HEK293 (cell line): Measurements from ENCODE around the gene PDK4.

Experiments
- CTCF ChIA-PET: fragments of 350-600 bp; formaldehyde crosslinking; extraction: SDS; loops from one replicate; lab custom pipeline; 2021; ENCODE audit warnings: antibody characterized with exemption; lab: Yijun Ruan, JAX
- POLR2A ChIA-PET: fragments of 300-600 bp; formaldehyde crosslinking; extraction: SDS; loops from one replicate; lab custom pipeline; 2020; ENCODE audit warnings: antibody characterized with exemption, inconsistent platforms; lab: Yijun Ruan, JAX
- H3K27ac ChIP-seq: fragments of 200-500 bp; sonication (Bioruptor generic); 2 replicates; pipeline ENCODE4 v1.5.1; 2014; ENCODE audit warnings: low read depth, low read length, control low read depth, inconsistent platforms; ENCODE audit errors: extremely low read depth
- H3K36me3 ChIP-seq, 2 experiments: fragments of 200-500 bp in 1 of 2; sonication (Bioruptor generic) in 1 of 2; 1 replicate in 1 of 2; 2 replicates in 1 of 2; pipeline ENCODE4 v1.5.1; 2014 to 2017; ENCODE audit warnings: inconsistent platforms in 2 of 2, low read length in 2 of 2; ENCODE audit not compliant: control insufficient read depth in 2 of 2, insufficient read depth in 1 of 2
- H3K4me1 ChIP-seq: fragments of 200-500 bp; sonication (Bioruptor generic); 2 replicates; pipeline ENCODE4 v1.5.1; 2014; ENCODE audit warnings: mild to moderate bottlenecking, low read length, inconsistent platforms; ENCODE audit not compliant: control insufficient read depth, insufficient read depth
- H3K4me3 ChIP-seq: 2 replicates; pipeline ENCODE4 v1.5.1; 2011; ENCODE audit warnings: low read depth, mild to moderate bottlenecking, control low read depth, low read length, moderate library complexity
- H3K9me3 ChIP-seq: fragments of 200-500 bp; sonication (Bioruptor generic); 2 replicates; pipeline ENCODE4 v1.5.1; 2014; ENCODE audit warnings: low read depth, low read length, inconsistent platforms; ENCODE audit not compliant: control insufficient read depth, insufficient read depth
- EGR2 ChIP-seq: fragments of 450-650 bp; formaldehyde crosslinking; IDR thresholded peaks from 2 replicates; pipeline ENCODE4 v1.5.1; 2016; ENCODE audit warnings: low read depth, missing biosample characterization, missing genetic modification characterization
- GLI2 ChIP-seq: fragments of 450-650 bp; formaldehyde crosslinking; IDR thresholded peaks from 2 replicates; pipeline ENCODE4; 2017; ENCODE audit warnings: missing biosample characterization, missing genetic modification characterization, low read depth, borderline replicate concordance
- PBX3 ChIP-seq: sonication (generic); formaldehyde crosslinking; IDR thresholded peaks from 2 replicates; pipeline ENCODE4 v1.8.1; 2022; ENCODE audit warnings: mild to moderate bottlenecking, moderate library complexity, missing genetic modification reagents
- PRDM4 ChIP-seq: fragments of 450-650 bp; formaldehyde crosslinking; IDR thresholded peaks from 2 replicates; pipeline ENCODE4 v1.5.1; 2017; ENCODE audit warnings: missing biosample characterization, missing genetic modification characterization
- YY2 ChIP-seq: fragments of 450-650 bp; formaldehyde crosslinking; IDR thresholded peaks from 2 replicates; pipeline ENCODE4 v1.5.1; 2016; ENCODE audit warnings: missing biosample characterization, missing genetic modification characterization
- ZBTB1 ChIP-seq: fragments of 450-650 bp; formaldehyde crosslinking; IDR thresholded peaks from 2 replicates; pipeline ENCODE4 v1.5.1; 2016; ENCODE audit warnings: missing biosample characterization, missing genetic modification characterization
- ZBTB10 ChIP-seq: fragments of 450-650 bp; formaldehyde crosslinking; IDR thresholded peaks from 2 replicates; pipeline ENCODE4 v1.5.1; 2016; ENCODE audit warnings: missing biosample characterization, missing genetic modification characterization
- ZIC2 ChIP-seq: fragments of 450-650 bp; formaldehyde crosslinking; IDR thresholded peaks from 2 replicates; pipeline ENCODE4 v1.5.1; 2016; ENCODE audit warnings: missing biosample characterization, missing genetic modification characterization
- ZNF133 ChIP-seq: fragments of 450-650 bp; formaldehyde crosslinking; IDR thresholded peaks from 2 replicates; pipeline ENCODE4 v1.5.1; 2016; ENCODE audit warnings: missing biosample characterization, missing genetic modification characterization
- ZNF221 ChIP-seq: fragments of 450-650 bp; formaldehyde crosslinking; IDR thresholded peaks from 2 replicates; pipeline ENCODE4 v1.5.1; 2017; ENCODE audit warnings: missing biosample characterization, missing genetic modification characterization, borderline replicate concordance
- ZNF350 ChIP-seq: fragments of 450-650 bp; formaldehyde crosslinking; IDR thresholded peaks from 2 replicates; pipeline ENCODE4 v1.5.0; 2017; ENCODE audit warnings: missing biosample characterization, mild to moderate bottlenecking, missing genetic modification characterization
- ZNF449 ChIP-seq: fragments of 450-650 bp; formaldehyde crosslinking; IDR thresholded peaks from 2 replicates; pipeline ENCODE4 v1.5.1; 2017; ENCODE audit warnings: missing biosample characterization, mild to moderate bottlenecking, missing genetic modification characterization, moderate library complexity
- ZNF510 ChIP-seq: fragments of 450-650 bp; formaldehyde crosslinking; IDR thresholded peaks from 2 replicates; pipeline ENCODE4 v1.5.1; 2018; ENCODE audit warnings: mild to moderate bottlenecking, missing genetic modification characterization, missing biosample characterization; ENCODE audit not compliant: insufficient replicate concordance
- ZNF518A ChIP-seq: fragments of 450-650 bp; formaldehyde crosslinking; conservative IDR thresholded peaks from 2 replicates; pipeline ENCODE4 v1.5.1; 2016; ENCODE audit warnings: low read depth, missing biosample characterization, missing genetic modification characterization
- ZNF549 ChIP-seq: fragments of 450-650 bp; IDR thresholded peaks from 2 replicates; pipeline ENCODE4 v1.5.1; 2018; ENCODE audit warnings: missing biosample characterization, missing genetic modification characterization, mild to moderate bottlenecking, inconsistent platforms, moderate library complexity
- ZNF600 ChIP-seq: fragments of 450-650 bp; formaldehyde crosslinking; IDR thresholded peaks from 2 replicates; pipeline ENCODE4 v1.5.1; 2016; ENCODE audit warnings: missing biosample characterization, missing genetic modification characterization
- ZNF670 ChIP-seq: fragments of 450-650 bp; formaldehyde crosslinking; IDR thresholded peaks from 2 replicates; pipeline ENCODE4 v1.5.1; 2016; ENCODE audit warnings: missing biosample characterization, missing genetic modification characterization, low read depth
- ZNF677 ChIP-seq: fragments of 450-650 bp; IDR thresholded peaks from 2 replicates; pipeline ENCODE4 v1.5.0; 2018; ENCODE audit warnings: missing biosample characterization, mild to moderate bottlenecking, missing genetic modification characterization, moderate library complexity
- ZNF701 ChIP-seq: fragments of 450-650 bp; formaldehyde crosslinking; IDR thresholded peaks from 2 replicates; pipeline ENCODE4 v1.5.1; 2016; ENCODE audit warnings: missing biosample characterization, missing genetic modification characterization
- ZNF837 ChIP-seq: fragments of 450-650 bp; formaldehyde crosslinking; IDR thresholded peaks from 2 replicates; pipeline ENCODE4 v1.5.1; 2016; ENCODE audit warnings: missing biosample characterization, missing genetic modification characterization
- ZSCAN5A ChIP-seq: fragments of 450-650 bp; formaldehyde crosslinking; IDR thresholded peaks from 2 replicates; pipeline ENCODE4 v1.5.1; 2016; ENCODE audit warnings: missing biosample characterization, missing genetic modification characterization

The PDK4 gene

GRCh38 chr7:95596198-95597063, at the start of gene PDK4:
Gene PDK4, minus strand, starts transcription at chr7:95596516. Its CDS starts 223 bp downstream, at chr7:95596293.
- POLR2A ChIA-PET, result no interaction called here
- peak within 1 kb of the TSS; percentile 45; the same call in 1 of the 2 replicates for H3K27ac ChIP-seq
- no peaks in the 10 kb centered on the region for H3K4me1 ChIP-seq
- H3K9me3 ChIP-seq, result no peaks in the 10 kb centered on the region
- peak within 1 kb of the TSS; percentile 81 for H3K4me3 ChIP-seq
- H3K36me3 ChIP-seq, result peaks cover 5 to 7% of the 10 kb centered on the region in 2 experiments; a peak in 2 of 3 replicates
- CTCF ChIA-PET, result interaction anchor here (0.6 to 0.9 kb wide), 2 partner anchors 90 to 337 kb away, joined by 3 read pairs; no protein-coding TSS in a partner anchor
- 0 out of 2 replicates have a peak, but pooled peaks have one; percentile 37 for TF ChIP-seq ZSCAN5A (tag by site-specific recombination)
- no peak for TF ChIP-seq ZIC2 (tag by site-specific recombination)
- TF ChIP-seq ZNF510, result no peak
- TF ChIP-seq ZBTB1, result peak; percentile 22; the same call in 1 of the 2 replicates
- no peak for TF ChIP-seq PRDM4 (tag by site-specific recombination)
- no peak for TF ChIP-seq ZNF677 (tag by site-specific recombination)
- peak; percentile 83 for TF ChIP-seq EGR2 (tag by site-specific recombination)
- TF ChIP-seq ZBTB10 (tag by site-specific recombination), result 0 out of 2 replicates have a peak, but pooled peaks have one; percentile 21
- no peak for TF ChIP-seq ZNF670
- no peak for TF ChIP-seq ZNF837
- peak; percentile 79 for TF ChIP-seq ZNF600 (tag by site-specific recombination)
- TF ChIP-seq ZNF221 (tag by site-specific recombination), result no peak
- 0 out of 2 replicates have a peak, but pooled peaks have one; percentile 14 for TF ChIP-seq ZNF449
- TF ChIP-seq YY2 (tag by site-specific recombination), result no peak
- no peak for TF ChIP-seq GLI2 (tag by site-specific recombination)
- TF ChIP-seq ZNF350 (tag by site-specific recombination), result 0 out of 2 replicates have a peak, but pooled peaks have one; percentile 61
- no peak for TF ChIP-seq ZNF133 (tag by site-specific recombination)
- no peak for TF ChIP-seq ZNF518A (tag by site-specific recombination)
- no peak for TF ChIP-seq ZNF549
- no peak for TF ChIP-seq ZNF701 (tag by site-specific recombination)
- TF ChIP-seq PBX3, result peak; percentile 68; the same call in 1 of the 2 replicates
